GM21367 (cell line): ENCODE results near the gene FCN1.

Experiments
- ATAC-seq: cut with Tn5 transposase; IDR thresholded peaks from one replicate; pipeline ENCODE4 v1.9.1; 2021; ENCODE audit not compliant: unreplicated experiment

Gene FCN1

GRCh38 chr9:134892820-134893420 lies 24.8 kb downstream of the FCN1 start:
- ATAC-seq: no peak

GRCh38 chr9:134892221-134892620 lies 25.5 kb downstream of the FCN1 start:
- ATAC-seq: no peak

GRCh38 chr9:134891713-134892112 lies 26.0 kb downstream of the FCN1 start:
- no peak for ATAC-seq

- no peak for ATAC-seq
Measured at GRCh38 chr9:134891053-134891452, 26.7 kb downstream of the FCN1 start.

- no peak for ATAC-seq
Measured at GRCh38 chr9:134890155-134890495, 27.6 kb downstream of the FCN1 start.

- ATAC-seq: no peak
Measured at GRCh38 chr9:134889386-134890154, 28.1 kb downstream of the FCN1 start.

GRCh38 chr9:134888603-134889190 lies 29.0 kb downstream of the FCN1 start:
- ATAC-seq: no peak

GRCh38 chr9:134887686-134888602 lies 29.8 kb downstream of the FCN1 start:
- no peak for ATAC-seq

- no peak for ATAC-seq
Measured at GRCh38 chr9:134887219-134887618, 30.5 kb downstream of the FCN1 start.

GRCh38 chr9:134886413-134886913 lies 31.2 kb downstream of the FCN1 start:
- ATAC-seq: no peak

GRCh38 chr9:134885679-134886412 lies 31.9 kb downstream of the FCN1 start:
- no peak for ATAC-seq

- ATAC-seq: no peak
Measured at GRCh38 chr9:134885001-134885678, 32.6 kb downstream of the FCN1 start.

- ATAC-seq: no peak
Measured at GRCh38 chr9:134884492-134884891, 33.2 kb downstream of the FCN1 start.

- no peak for ATAC-seq
Measured at GRCh38 chr9:134883040-134883782, 34.5 kb downstream of the FCN1 start.

GRCh38 chr9:134882204-134882785 lies 35.4 kb downstream of the FCN1 start:
- ATAC-seq: no peak

- no peak for ATAC-seq
Measured at GRCh38 chr9:134881313-134881670, 36.4 kb downstream of the FCN1 start.

- ATAC-seq: no peak
Measured at GRCh38 chr9:134880484-134881312, 37.0 kb downstream of the FCN1 start, which contains the start of gene FCN2. FCN2 (plus strand) TSS chr9:134880810; CDS start chr9:134880822, 12 bp downstream.
